Middle frontal gyrus (tissue), 1 donor: ENCODE data around the gene RNPS1.

Experiments
- DNase-seq: peaks from one replicate; pipeline ENCODE4 v3.0.0-alpha.2; 2015; ENCODE audit warnings: low spot score; ENCODE audit errors: extremely low spot score

The RNPS1 gene, protein sequence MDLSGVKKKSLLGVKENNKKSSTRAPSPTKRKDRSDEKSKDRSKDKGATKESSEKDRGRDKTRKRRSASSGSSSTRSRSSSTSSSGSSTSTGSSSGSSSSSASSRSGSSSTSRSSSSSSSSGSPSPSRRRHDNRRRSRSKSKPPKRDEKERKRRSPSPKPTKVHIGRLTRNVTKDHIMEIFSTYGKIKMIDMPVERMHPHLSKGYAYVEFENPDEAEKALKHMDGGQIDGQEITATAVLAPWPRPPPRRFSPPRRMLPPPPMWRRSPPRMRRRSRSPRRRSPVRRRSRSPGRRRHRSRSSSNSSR

DNA sequence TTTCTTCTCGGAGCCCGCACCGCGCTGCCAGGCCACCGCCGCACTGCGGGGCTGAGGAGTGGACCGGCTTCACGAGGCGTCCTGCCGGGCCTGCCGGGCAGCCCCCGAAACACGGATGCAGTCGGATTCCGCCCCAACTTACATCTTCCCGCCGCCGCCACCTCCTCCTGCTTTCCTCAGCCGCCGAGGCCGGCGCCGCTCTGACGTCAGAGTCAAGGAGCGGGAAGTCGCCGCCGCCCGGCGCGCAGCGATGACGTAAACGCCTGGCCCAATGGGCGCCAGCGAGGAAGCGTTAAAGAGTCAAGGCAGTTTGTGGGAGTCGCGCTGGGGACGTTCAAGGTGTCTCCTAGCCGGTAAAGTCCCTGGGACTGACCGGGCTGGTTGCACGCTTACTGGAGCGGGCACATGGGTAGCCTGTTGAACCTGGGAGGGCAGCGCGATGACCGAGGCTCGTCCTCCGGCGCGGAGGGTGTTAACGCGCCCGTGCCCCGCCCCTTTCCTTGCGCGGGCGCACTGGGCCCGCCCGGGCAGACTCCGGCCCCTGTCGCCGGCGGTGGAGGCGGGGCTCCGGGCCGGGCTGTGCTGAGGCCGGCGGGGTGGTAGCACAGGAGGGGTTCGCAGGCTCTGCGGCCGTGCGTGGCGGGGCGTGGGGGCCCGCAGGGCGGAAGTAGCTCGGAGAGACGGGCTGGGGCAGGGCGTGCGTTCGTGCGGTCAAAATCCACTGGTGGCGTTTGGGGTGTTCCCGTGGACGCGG is at the start of gene RNPS1:
TSS of gene RNPS1 (minus strand) at position 214 of the 754 bp plus-strand sequence. CDS start 3,483 bp downstream, outside the sequence.
- peak; percentile 94 for DNase-seq

- DNase-seq, result no peak
These were observed 49.5 kb upstream of the RNPS1 start for GRCh38 chr16:2317231-2318020.

GRCh38 chr16:2308089-2308962 is 40.4 kb upstream of the RNPS1 start:
- no peak for DNase-seq

GRCh38 chr16:2299915-2300192 is 31.9 kb upstream of the RNPS1 start:
- no peak for DNase-seq

DNA sequence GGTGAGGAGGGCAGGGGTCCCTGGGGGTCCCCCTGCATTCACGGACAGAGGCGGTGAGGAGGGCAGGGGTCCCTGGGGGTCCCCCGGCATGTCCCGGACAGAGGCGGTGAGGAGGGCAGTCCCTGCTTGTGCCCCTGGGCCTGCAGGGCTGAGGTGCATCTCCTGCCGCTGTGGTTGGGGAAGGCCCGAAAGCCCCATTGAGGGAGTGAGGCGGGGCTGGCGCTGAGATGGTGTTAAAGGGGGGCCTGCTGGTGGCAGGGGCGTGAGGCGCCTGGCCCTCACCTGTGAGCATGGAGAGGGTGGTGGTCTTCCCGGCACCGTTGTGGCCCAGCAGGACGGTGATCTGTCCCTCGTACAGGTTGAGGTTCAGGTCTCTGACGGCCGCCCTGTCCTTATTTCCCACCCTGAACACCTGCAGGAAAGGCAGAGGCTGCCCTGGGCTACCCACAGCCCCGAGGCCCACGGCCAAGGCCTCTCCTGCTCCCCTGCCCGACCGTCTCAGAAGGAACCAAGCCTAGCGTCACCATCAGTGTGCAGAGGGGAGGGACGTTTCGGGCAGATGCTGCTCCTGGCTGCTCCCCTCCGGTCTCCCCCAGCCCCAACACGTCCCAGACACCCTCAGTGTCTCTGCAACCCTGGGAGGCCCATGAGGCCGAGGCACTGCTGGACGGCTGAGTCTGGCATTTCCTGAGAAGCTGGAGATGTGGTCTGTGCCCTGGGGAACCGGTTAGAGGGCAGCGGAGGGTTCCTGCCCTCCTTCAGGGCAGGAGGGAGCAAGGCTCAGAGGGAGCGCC is 31.4 kb upstream of the RNPS1 start:
- no peak for DNase-seq

DNA sequence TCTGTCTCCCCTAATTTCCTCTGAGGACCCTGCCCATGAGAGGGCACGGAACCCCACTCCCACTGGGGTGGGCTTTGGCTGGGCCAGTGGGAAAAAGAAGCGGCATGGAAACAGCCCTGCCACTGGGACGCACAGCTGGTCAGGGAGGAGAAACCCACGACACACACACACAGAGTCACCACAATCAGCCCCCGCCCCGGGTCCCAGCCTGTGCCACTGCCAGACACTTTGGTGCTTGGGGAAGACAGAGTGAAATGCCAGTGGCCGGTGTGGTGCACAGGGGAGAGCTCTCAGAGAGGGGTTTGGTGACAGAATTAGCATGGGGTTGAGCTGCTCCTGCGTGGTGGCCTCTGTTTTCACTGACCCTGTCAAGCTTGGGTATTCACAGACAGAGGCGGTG is 30.7 kb upstream of the RNPS1 start:
- no peak for DNase-seq

GRCh38 chr16:2297506-2297860 is 29.6 kb upstream of the RNPS1 start:
- DNase-seq, result no peak

DNA sequence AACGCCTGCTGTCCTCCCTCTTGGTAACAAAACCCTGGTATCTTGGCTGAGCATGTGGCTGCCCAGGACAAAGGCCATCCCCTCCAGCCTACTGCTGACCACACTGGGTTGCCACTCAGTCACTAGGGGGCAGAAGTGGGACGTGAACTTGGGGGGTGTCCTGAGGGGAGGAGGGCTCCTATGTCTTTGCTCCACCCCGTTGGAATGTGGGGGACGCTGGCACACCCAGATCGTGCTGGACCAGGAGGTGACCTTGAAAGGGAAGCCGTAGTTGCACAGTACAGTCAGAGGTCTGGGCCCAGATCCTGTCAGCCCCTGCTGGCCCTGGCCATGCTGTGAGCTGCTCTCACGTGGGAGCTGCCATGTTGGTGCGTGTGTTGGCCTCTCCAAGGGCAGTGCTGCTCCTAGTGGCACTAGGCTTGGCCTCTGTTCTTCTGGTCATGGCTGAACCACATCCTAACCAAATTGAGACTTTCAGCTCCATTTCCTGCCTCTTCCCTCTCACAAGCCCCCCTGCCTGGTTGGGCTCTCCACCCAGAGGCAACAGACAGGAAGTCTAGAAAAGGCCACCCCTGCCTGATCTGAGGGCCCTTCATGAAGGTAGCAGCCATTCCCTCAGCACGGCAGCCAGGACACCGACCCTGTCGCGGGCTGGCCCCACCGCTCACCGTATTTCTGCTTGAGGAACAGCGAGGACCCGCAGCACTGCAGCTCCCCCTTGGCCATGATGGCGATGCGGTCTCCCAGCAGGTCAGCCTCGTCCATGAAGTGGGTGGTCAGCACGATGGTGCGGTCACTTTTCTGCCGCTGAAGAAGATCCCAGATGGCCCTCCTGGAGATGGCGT is 29.0 kb upstream of the RNPS1 start:
- DNase-seq, result no peak

GRCh38 chr16:2295056-2295798 is 27.3 kb upstream of the RNPS1 start:
- no peak for DNase-seq

GRCh38 chr16:2292221-2292620 is 24.3 kb upstream of the RNPS1 start:
- no peak for DNase-seq

- no peak for DNase-seq
These were observed 21.4 kb upstream of the RNPS1 start for GRCh38 chr16:2289282-2289681.

DNA sequence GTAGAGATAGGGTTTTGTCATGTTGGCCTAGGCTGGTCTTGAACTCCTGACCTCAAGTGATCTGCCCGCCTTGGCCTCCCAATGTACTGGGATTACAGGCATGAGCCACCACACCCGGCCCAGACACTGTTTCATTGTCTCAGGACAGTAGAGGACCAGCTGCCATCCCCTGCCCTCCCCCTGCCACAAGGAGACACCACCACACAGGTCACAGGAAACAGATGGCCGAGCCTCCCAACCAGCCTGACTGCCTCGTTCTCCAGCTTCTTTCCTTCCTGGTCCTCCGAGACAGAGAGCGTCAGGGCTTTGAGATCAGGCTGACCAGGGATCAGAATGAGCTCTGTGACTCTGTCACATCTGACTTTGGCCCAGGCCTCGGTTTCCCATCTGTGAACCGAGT is 20.8 kb upstream of the RNPS1 start:
- DNase-seq, result no peak

- DNase-seq, result no peak
These were observed 20.1 kb upstream of the RNPS1 start for GRCh38 chr16:2287916-2288547.

- DNase-seq, result no peak
These were observed 18.6 kb upstream of the RNPS1 start for GRCh38 chr16:2286550-2286949.

GRCh38 chr16:2285731-2286191 is 17.8 kb upstream of the RNPS1 start:
- no peak for DNase-seq

GRCh38 chr16:2284797-2285576 is 17.1 kb upstream of the RNPS1 start:
- DNase-seq, result no peak

- DNase-seq, result no peak
These were observed 16.3 kb upstream of the RNPS1 start for GRCh38 chr16:2284001-2284770.
